Thymus (tissue), 14 donors: ENCODE data around the gene KCNQ2. TPM values are rescaled to one million over a fixed set of nuclear protein-coding genes. Genes with fewer than 3 reads are reported as not detected.

Experiments used
- DNase-seq, 9 donors: peaks; one replicate each; pipeline ENCODE4 v3.0.0-alpha.2; 2013; ENCODE audit warnings: low spot score in 9 of 9, low read depth in 6 of 9, missing footprints in 1 of 9
- H3K27ac ChIP-seq, 2 donors: one replicate each; pipeline ENCODE4 v1.5.1; 2013; ENCODE audit warnings: control low read depth in 1 of 2, low read depth in 1 of 2, low read length in 1 of 2, mild to moderate bottlenecking in 1 of 2, moderate library complexity in 1 of 2
- H3K27me3 ChIP-seq, 2 donors: one replicate each; pipeline ENCODE4 v1.5.1; 2013; ENCODE audit warnings: low read length in 1 of 2; ENCODE audit not compliant: control insufficient read depth in 2 of 2, insufficient read depth in 1 of 2
- H3K36me3 ChIP-seq, 2 donors: one replicate each; pipeline ENCODE4 v1.5.1; 2013; ENCODE audit warnings: low read length in 1 of 2, mild to moderate bottlenecking in 1 of 2, moderate library complexity in 1 of 2; ENCODE audit not compliant: control insufficient read depth in 2 of 2, insufficient read depth in 2 of 2
- H3K4me1 ChIP-seq, 2 donors: one replicate each; pipeline ENCODE4 v1.5.1; 2013; ENCODE audit warnings: low read length in 2 of 2; ENCODE audit not compliant: control insufficient read depth in 2 of 2, insufficient read depth in 2 of 2
- H3K4me3 ChIP-seq, 2 donors: one replicate each; pipeline ENCODE4 v1.5.1; 2013; ENCODE audit warnings: low read length in 2 of 2, control low read depth in 1 of 2, mild to moderate bottlenecking in 1 of 2
- H3K9me3 ChIP-seq, 2 donors: one replicate each; pipeline ENCODE4 v1.5.1; 2013; ENCODE audit warnings: low read length in 1 of 2, mild to moderate bottlenecking in 1 of 2; ENCODE audit not compliant: control insufficient read depth in 2 of 2, insufficient read depth in 1 of 2
- WGBS: extraction: QIAGEN DNeasy Blood & Tissue Kit; methylation state at CpG from one replicate; pipeline ENCODE4 v1.1.7; 2013; 5-methylcytosine and 5-hydroxymethylcytosine counted together
- long read RNA-seq, 10 donors: transcript quantifications; one replicate each; lab custom pipeline, GENCODE V29; 2026
- polyA plus RNA-seq: library from polyadenylated mRNA; stranded (reverse); fragments of 200-250 nt; gene quantifications from one replicate; pipeline ENCODE4 v1.2.3, GENCODE V29; 2013
- total RNA-seq: library from RNA; stranded (reverse); fragments of 120-200 nt; gene quantifications from one replicate; pipeline ENCODE4 v1.2.4, GENCODE V29; 2013
- donor health status: healthy.

KCNQ2 gene
- total RNA-seq (0.38 TPM), polyA plus RNA-seq (0.48 TPM)
- long read RNA-seq, donor 1: 0 reads
- long read RNA-seq, donor 2: 0 reads
- long read RNA-seq, donor 3: 0 reads
- long read RNA-seq, donor 4: 0 reads
- long read RNA-seq, donor 5: 0 reads
- long read RNA-seq, donor 6: 0 reads
- long read RNA-seq, donor 7: 0 reads
- long read RNA-seq, donor 8, partial matches to known transcripts: 0 of 1 reads
- long read RNA-seq, donor 8, other reads (novel, unspliced or antisense): 0 of 1 reads
- long read RNA-seq, donor 9: 0 reads
- long read RNA-seq, donor 10: 0 reads

DNA sequence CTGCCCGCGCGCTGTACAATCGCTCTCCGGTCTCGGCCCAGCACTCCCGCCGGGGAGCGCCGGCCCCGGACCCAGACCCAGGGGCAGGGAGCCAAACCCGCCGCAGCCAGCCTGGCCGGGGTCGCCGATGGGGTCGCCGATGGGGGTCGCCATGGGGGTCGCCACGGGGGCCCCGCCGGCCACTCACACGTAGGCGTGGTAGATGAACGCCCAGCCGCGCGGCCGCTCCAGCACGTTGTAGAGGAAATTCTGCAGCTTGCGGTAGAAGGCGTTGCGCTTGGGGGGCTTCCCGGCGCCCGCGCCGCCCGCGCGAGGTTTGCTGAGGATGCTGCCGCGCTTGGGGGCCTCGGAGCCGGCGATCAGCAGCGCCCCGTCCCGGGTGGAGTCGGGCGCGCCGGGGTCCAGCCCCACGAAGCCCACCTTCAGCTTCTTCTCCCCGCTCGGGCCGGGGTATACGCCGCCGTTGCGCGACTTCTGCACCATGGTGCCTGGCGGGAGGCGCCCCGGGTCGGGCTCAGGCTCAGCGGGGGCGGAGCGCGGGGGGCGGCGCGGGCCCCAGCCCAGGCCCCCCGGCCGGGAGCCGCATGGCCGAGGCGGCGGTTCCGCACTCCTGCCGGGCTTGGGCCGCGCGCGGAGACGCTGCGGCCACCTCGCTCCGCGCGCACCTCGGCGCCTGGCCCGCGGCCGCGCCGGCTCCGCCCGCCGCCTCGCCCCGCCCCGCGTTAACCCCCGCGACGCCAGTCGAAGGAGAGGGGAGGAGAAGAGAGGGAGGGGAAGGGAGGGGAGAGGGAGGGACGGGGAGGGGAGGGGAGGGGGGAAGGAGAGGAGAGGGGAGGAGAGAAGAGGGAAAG, at the start of gene KCNQ2:
KCNQ2 (minus strand) TSS at position 675 of the 851 bp plus-strand sequence; CDS start at position 483, 192 bp downstream.
- Histone ChIP-seq H3K9me3 (peaks cover 0 to 1% of the 10 kb centered on the region in 2 donors), H3K4me3 (peak within 1 kb of the TSS in 1 of 2 donors; percentile 36), H3K27me3 (peaks cover 59 to 88% of the 10 kb centered on the region in 2 donors), H3K27ac (no peak within 1 kb of the TSS), H3K4me1 (no peaks in the 10 kb centered on the region), H3K36me3 (no peaks in the 10 kb centered on the region)
- no peak for DNase-seq
- under 1% methylated on average over 109 of the region's 111 CpGs for WGBS

DNA sequence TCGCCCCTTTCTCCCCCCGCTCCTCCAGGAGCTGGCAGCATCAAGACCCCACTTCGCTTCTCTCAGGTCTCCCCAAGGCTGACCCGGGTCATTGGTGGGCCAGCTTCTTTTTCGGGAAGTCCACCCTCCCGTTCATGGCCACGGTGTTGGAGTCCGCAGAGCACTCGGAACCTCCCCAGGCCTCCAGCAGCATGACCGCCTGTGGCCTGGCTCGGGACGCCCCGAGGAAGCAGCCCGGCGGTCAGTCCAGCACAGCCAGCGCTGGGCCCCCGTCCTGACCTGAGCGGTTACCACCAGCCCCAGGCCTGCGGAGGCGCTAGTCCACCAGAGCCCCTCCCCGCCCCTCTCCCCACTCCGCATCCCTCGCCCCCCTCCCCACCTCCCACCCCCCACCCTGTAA, 49.1 kb upstream of the KCNQ2 start:
- DNase-seq: no peak
- 84% methylated on average over 23 of the region's 23 CpGs for WGBS

DNA sequence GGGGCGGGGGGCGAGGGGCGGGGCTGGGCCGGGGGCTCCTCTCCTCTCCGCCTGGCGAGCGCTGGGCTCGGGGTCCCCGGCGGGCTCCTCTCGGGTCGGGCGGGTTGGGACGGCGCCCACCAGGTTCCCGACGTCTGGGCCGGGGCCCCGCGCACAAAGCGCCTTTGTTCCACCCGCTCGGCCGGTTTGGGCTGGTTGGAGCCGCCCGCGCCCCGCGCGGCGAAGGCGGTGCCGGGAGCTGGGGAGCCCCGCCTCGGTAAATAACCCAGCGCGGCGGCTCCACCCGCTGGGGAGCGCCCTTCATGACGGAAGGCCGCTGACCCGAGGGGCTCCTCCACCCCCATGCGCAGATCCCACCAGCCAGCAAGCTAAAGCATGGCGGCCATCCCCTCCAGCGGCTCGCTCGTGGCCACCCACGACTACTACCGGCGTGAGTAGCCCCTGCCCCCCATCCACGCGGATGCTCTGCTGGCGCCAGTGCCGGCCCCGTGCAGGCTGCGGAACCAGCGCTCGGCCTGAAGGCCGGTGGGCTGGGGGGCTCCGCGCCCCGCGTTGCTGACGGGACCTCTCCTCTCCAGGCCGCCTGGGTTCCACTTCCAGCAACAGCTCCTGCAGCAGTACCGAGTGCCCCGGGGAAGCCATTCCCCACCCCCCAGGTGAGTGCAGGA, 48.6 kb upstream of the KCNQ2 start:
- WGBS: 3% methylated on average over 68 of the region's 68 CpGs
- peaks cover 3 to 14% of the 10 kb centered on the region in 2 donors for H3K36me3 ChIP-seq
- H3K27me3 ChIP-seq: peaks cover 20 to 35% of the 10 kb centered on the region in 2 donors
- H3K4me3 ChIP-seq: peak overlapping the region; percentile 70 to 95
- peaks cover 2 to 17% of the 10 kb centered on the region in 2 donors for H3K9me3 ChIP-seq
- peak overlapping the region; percentile 17 to 86 for H3K27ac ChIP-seq
- peaks cover 14 to 24% of the 10 kb centered on the region in 2 donors for H3K4me1 ChIP-seq
- peak in 8 of 9 donors; percentile 49 to 83 (median 62) for DNase-seq

More for the DNA sequence above, 49.1 kb upstream of the KCNQ2 start:
- Histone ChIP-seq H3K27me3 (peaks cover 20 to 35% of the 10 kb centered on the region in 2 donors), H3K4me1 (peaks cover 14 to 24% of the 10 kb centered on the region in 2 donors), H3K27ac (no peak overlapping the region), H3K9me3 (peaks cover 2 to 17% of the 10 kb centered on the region in 2 donors), H3K4me3 (peak overlapping the region; percentile 70 to 95), H3K36me3 (peaks cover 3 to 14% of the 10 kb centered on the region in 2 donors)

DNA sequence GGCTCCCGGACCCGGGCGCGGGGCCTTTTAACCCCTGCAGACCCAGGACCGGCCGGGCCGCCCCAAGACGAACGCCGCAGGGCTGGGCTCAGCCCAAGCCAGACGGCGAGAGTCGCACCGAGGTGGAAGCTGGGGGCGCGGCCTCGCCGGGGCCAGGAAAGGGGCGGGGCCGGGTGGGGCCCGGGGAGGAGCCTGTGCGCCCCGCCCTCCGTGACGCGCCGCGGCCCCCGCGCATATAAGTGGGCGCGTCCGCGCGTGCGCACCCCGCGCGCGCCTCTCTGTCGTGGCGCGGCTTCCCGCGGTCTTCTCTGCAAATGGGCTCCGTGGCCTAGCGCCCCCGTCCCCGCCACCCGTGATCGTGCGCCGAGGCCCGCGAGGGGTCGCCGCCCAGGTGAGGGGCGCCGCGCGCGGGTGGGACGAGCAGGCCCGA, 48.1 kb upstream of the KCNQ2 start, which contains the start of gene PPDPF:
PPDPF (plus strand) TSS at position 262 of the 430 bp plus-strand sequence. CDS start 544 bp downstream, outside the sequence.
- Histone ChIP-seq H3K27me3 (peaks cover 20 to 35% of the 10 kb centered on the region in 2 donors), H3K4me3 (peak within 1 kb of the TSS; percentile 70 to 95), H3K27ac (peak within 1 kb of the TSS; percentile 17 to 86), H3K36me3 (peaks cover 3 to 14% of the 10 kb centered on the region in 2 donors), H3K4me1 (peaks cover 14 to 24% of the 10 kb centered on the region in 2 donors), H3K9me3 (peaks cover 2 to 17% of the 10 kb centered on the region in 2 donors)
- DNase-seq: peak in 8 of 9 donors; percentile 59 to 91 (median 79)
- under 1% methylated on average over 64 of the region's 64 CpGs for WGBS

DNA sequence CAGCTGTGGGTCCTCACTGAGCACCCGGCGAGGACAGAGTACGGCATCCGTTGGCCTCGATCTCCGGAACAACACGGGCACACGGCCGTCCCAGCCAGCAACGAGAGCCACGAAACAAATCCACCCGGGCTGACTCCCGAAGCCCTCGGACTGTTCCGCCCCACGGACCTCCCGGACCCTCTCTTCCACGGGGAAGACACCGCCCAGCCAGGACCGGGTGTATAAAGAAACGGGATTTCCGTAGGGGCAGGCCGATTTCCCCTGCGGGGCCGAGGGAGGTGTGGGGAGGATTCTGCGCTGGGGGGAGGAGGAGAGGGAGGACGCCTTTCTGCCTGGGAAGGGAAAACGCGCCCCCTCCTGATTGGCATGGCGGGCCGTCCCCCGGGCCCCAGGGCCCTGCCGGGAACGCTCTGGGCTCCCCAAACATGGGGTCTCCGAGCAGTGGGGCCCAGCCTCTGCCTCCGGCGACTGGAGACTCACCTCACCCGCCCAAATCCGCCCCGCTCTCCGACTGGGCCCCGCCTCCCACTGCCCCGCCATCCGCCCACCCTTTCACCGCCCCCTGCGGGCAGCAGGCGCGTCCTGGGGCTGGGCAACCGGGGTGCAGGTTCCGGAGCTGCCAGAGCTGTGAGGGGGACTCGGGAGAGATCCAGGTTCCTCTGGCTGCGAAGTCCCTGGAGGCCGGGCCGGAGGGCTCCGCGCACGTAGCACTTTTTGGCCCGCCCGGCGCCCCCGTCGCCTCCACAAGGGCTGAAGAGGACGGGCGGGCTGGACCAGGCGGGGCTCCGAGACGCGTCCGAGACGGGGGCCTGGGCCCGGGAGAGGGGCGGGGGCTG, 47.4 kb upstream of the KCNQ2 start:
- WGBS: 1% methylated on average over 72 of the region's 72 CpGs
- peak in 2 of 9 donors; percentile 13 to 32 for DNase-seq
- H3K4me3 ChIP-seq: peak overlapping the region; percentile 52 to 95
- peaks cover 3 to 14% of the 10 kb centered on the region in 2 donors for H3K36me3 ChIP-seq
- peaks cover 2 to 17% of the 10 kb centered on the region in 2 donors for H3K9me3 ChIP-seq
- H3K27ac ChIP-seq: peak overlapping the region in 1 of 2 donors; percentile 74
- H3K27me3 ChIP-seq: peaks cover 20 to 38% of the 10 kb centered on the region in 2 donors
- peaks cover 14 to 24% of the 10 kb centered on the region in 2 donors for H3K4me1 ChIP-seq

DNA sequence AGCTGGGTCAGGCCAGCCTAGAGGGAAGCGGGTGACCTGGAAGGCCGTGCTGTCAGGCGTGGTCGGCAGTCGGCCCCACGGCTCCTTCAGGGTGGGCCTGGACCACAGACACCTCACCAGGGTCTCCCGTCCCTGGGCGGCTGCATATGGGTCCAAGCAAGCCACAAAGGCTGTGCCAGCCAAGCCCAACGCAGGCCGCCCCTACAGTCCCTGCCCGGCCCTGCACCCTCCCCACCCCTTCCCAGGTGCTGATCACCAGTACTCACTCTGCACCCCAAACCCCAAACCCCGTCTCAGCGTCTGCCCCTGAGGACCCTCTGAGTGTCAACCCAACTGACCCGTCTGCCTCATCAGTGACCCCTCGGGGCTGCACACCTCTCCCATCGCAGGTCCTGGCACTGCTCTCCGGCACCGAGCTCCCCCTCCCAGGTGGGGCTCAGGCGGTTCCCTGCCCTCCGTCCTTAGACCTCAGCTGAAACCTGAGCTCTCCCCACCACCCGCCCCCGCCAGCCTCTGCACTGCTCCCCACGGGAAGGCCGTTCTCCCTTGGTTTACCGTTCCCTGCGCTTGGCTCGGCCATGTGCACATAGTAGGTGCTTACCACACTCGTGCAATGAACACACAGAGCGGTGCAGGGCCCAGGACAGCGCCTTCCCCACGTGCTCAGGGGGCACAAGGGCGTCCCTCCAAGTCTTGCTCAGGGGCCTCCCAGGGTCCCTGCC, 46.7 kb upstream of the KCNQ2 start:
- Histone ChIP-seq H3K4me1 (peaks cover 14 to 24% of the 10 kb centered on the region in 2 donors), H3K27ac (no peak overlapping the region), H3K27me3 (peaks cover 20 to 38% of the 10 kb centered on the region in 2 donors), H3K4me3 (peak overlapping the region; percentile 52 to 95), H3K9me3 (peaks cover 2 to 17% of the 10 kb centered on the region in 2 donors), H3K36me3 (peaks cover 3 to 14% of the 10 kb centered on the region in 2 donors)
- no peak for DNase-seq
- 81% methylated on average over 32 of the region's 32 CpGs for WGBS

DNA sequence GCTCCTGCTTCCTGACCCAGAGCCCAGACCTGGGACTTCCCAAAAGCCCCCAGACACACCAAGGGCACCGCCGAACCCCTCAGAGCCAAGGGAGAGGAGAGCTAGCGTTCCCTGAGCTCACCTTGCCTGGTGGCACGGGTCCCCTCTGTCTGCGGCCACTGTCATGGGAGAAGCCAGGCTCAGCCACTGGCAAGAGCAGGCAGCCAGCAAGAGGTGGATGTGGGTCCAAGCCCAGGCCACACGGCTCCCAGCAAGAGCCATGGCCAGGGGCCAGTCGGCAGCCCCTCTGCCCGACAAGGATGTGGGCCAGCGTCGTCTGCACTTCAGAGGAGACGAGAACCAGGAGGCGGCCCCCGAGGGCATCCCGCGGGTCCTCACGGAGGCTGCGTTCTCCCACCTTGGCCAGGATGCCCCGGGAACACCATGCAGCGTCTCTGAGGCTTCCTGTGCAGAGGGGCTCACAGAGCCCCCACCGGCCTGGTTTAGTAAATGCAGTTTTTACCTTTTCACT, 46.0 kb upstream of the KCNQ2 start:
- Histone ChIP-seq H3K36me3 (peaks cover 3 to 14% of the 10 kb centered on the region in 2 donors), H3K9me3 (peaks cover 2 to 10% of the 10 kb centered on the region in 2 donors), H3K27me3 (peaks cover 20 to 38% of the 10 kb centered on the region in 2 donors), H3K4me1 (peaks cover 14 to 24% of the 10 kb centered on the region in 2 donors), H3K27ac (no peak overlapping the region), H3K4me3 (no peak overlapping the region)
- 87% methylated on average over 20 of the region's 20 CpGs for WGBS
- DNase-seq: no peak
